Vagina (tissue), 2 donors: ENCODE data around the gene IQSEC3.

Experiments
- CTCF ChIP-seq, 3 experiments: fragments of 450-650 bp in 2 of 3; fragments of 200-600 bp in 1 of 3; sonication (generic) in 1 of 3; IDR thresholded peaks; one replicate each; pipeline ENCODE4 v1.5.1; 2017 to 2019; ENCODE audit warnings: antibody characterized with exemption in 3 of 3, mild to moderate bottlenecking in 2 of 3, moderate library complexity in 2 of 3
- POLR2A ChIP-seq, 2 donors: fragments of 450-650 bp; IDR thresholded peaks; one replicate each; pipeline ENCODE4 v1.6.1; 2017; ENCODE audit warnings: antibody characterized with exemption in 2 of 2, mild to moderate bottlenecking in 2 of 2, moderate library complexity in 2 of 2
- POLR2AphosphoS5 ChIP-seq, 2 donors: sonication (generic); formaldehyde crosslinking; IDR thresholded peaks; one replicate each; pipeline ENCODE4 v1.9.0; 2017; ENCODE audit warnings: antibody characterized with exemption in 2 of 2, mild to moderate bottlenecking in 2 of 2, low read depth in 1 of 2; ENCODE audit not compliant: insufficient read depth in 1 of 2

GRCh38 chr12:57539-57938 lies 9.0 kb upstream of the IQSEC3 start:
- TF ChIP-seq CTCF (IDR thresholded peaks at IDR 0.05) (no peak), POLR2A (IDR thresholded peaks at IDR 0.05) (no peak), POLR2AphosphoS5 (IDR thresholded peaks at IDR 0.05; ENCODE audit: insufficient read depth in 1 of 2, low read depth in 1 of 2) (no peak)
